Liver (tissue), 9 donors: ENCODE data around the gene PAX4. TPM values are rescaled to one million over a fixed set of nuclear protein-coding genes. Genes with fewer than 3 reads are reported as not detected.

Experiments used
- DNase-seq: peaks from one replicate; pipeline ENCODE4 v3.0.0-alpha.2; 2017; ENCODE audit warnings: low spot score
- H3K27ac ChIP-seq, 2 donors: one replicate each; pipeline ENCODE4 v1.7.0; 2013; ENCODE audit warnings: inconsistent platforms in 2 of 2, low read length in 2 of 2, control low read depth in 1 of 2, low read depth in 1 of 2, mild to moderate bottlenecking in 1 of 2
- H3K27me3 ChIP-seq, 4 donors: one replicate each; pipeline versions ENCODE4 v1.6.1 to v1.7.0; 2013; ENCODE audit warnings: low read length in 3 of 4, inconsistent platforms in 1 of 4, mild to moderate bottlenecking in 1 of 4, moderate library complexity in 1 of 4; ENCODE audit not compliant: control insufficient read depth in 4 of 4, insufficient read depth in 4 of 4
- H3K36me3 ChIP-seq, 4 donors: one replicate each; pipeline versions ENCODE4 v1.6.1 to v1.7.0; 2013; ENCODE audit warnings: low read length in 3 of 4, mild to moderate bottlenecking in 3 of 4, low read depth in 1 of 4, moderate library complexity in 1 of 4; ENCODE audit not compliant: control insufficient read depth in 4 of 4, insufficient read depth in 3 of 4
- H3K4me1 ChIP-seq, 4 donors: one replicate each; pipeline versions ENCODE4 v1.6.1 to v1.7.0; 2013; ENCODE audit warnings: low read length in 3 of 4, mild to moderate bottlenecking in 3 of 4, moderate library complexity in 1 of 4; ENCODE audit not compliant: control insufficient read depth in 4 of 4, insufficient read depth in 4 of 4
- H3K4me3 ChIP-seq, 3 donors: one replicate each; pipeline versions ENCODE4 v1.6.1 to v1.7.0; 2013; ENCODE audit warnings: low read length in 3 of 3, control low read depth in 1 of 3, low read depth in 1 of 3, mild to moderate bottlenecking in 1 of 3
- H3K9ac ChIP-seq, 2 donors: one replicate each; pipeline ENCODE4 v1.7.0; 2013; ENCODE audit warnings: low read length in 2 of 2, mild to moderate bottlenecking in 2 of 2, moderate library complexity in 2 of 2, control low read depth in 1 of 2, low read depth in 1 of 2
- H3K9me3 ChIP-seq, 4 donors: one replicate each; pipeline versions ENCODE4 v1.6.1 to v1.7.0; 2013; ENCODE audit warnings: low read length in 3 of 4; ENCODE audit not compliant: control insufficient read depth in 4 of 4
- ATF3 ChIP-seq: IDR thresholded peaks from 2 replicates; pipeline ENCODE4 v1.6.1; 2016; ENCODE audit warnings: antibody characterized with exemption
- CTCF ChIP-seq: fragments of 150-350 bp; IDR thresholded peaks from 2 replicates; pipeline ENCODE4 v1.5.1; 2017; ENCODE audit warnings: improper control_type of control experiment, low read depth, low read length; ENCODE audit not compliant: missing input control
- EGR1 ChIP-seq, 2 donors: IDR thresholded peaks; 2 replicates each; pipeline ENCODE4 v1.6.1; 2016 to 2018; ENCODE audit warnings: antibody characterized with exemption in 2 of 2, low read depth in 2 of 2
- FOXA1 ChIP-seq: IDR thresholded peaks from 2 replicates; pipeline ENCODE4 v1.6.1; 2016; ENCODE audit warnings: antibody characterized with exemption
- FOXA2 ChIP-seq: IDR thresholded peaks from 2 replicates; pipeline ENCODE4 v1.6.1; 2016; ENCODE audit warnings: antibody characterized with exemption
- GABPA ChIP-seq, 2 donors: IDR thresholded peaks in 1 of 2; conservative IDR thresholded peaks in 1 of 2; 2 replicates each; pipeline ENCODE4 v1.6.1; 2016; ENCODE audit warnings: antibody characterized with exemption in 2 of 2, mild to moderate bottlenecking in 1 of 2, moderate library complexity in 1 of 2
- HNF4A ChIP-seq, 2 donors: conservative IDR thresholded peaks; 2 replicates each; pipeline ENCODE4 v1.6.1; 2016; ENCODE audit warnings: antibody characterized with exemption in 2 of 2, mild to moderate bottlenecking in 2 of 2
- HNF4G ChIP-seq: IDR thresholded peaks from 2 replicates; pipeline ENCODE4 v1.6.1; 2016; ENCODE audit warnings: antibody characterized with exemption
- JUND ChIP-seq, 2 donors: IDR thresholded peaks; 2 replicates each; pipeline ENCODE4 v1.6.1; 2016; ENCODE audit warnings: antibody characterized with exemption in 2 of 2
- MAX ChIP-seq: IDR thresholded peaks from 2 replicates; pipeline ENCODE4 v1.6.1; 2016; ENCODE audit warnings: antibody characterized with exemption
- NR2F2 ChIP-seq: IDR thresholded peaks from 2 replicates; pipeline ENCODE4 v1.6.1; 2016; ENCODE audit warnings: antibody characterized with exemption
- RAD21 ChIP-seq, 2 donors: IDR thresholded peaks; 2 replicates each; pipeline ENCODE4 v1.6.1; 2016; ENCODE audit warnings: antibody characterized with exemption in 2 of 2, mild to moderate bottlenecking in 2 of 2
- REST ChIP-seq: IDR thresholded peaks from 2 replicates; pipeline ENCODE4 v1.6.1; 2016; ENCODE audit warnings: antibody characterized with exemption, mild to moderate bottlenecking
- RXRA ChIP-seq, 2 donors: IDR thresholded peaks; 2 replicates each; pipeline ENCODE4 v1.6.1; 2017 to 2018; ENCODE audit warnings: antibody characterized with exemption in 2 of 2, mild to moderate bottlenecking in 1 of 2
- SP1 ChIP-seq: IDR thresholded peaks from 2 replicates; pipeline ENCODE4 v1.6.1; 2018; ENCODE audit warnings: antibody characterized with exemption, mild to moderate bottlenecking
- TAF1 ChIP-seq: conservative IDR thresholded peaks from 2 replicates; pipeline ENCODE4 v1.6.1; 2016; ENCODE audit warnings: antibody characterized with exemption, mild to moderate bottlenecking
- YY1 ChIP-seq: IDR thresholded peaks from 2 replicates; pipeline ENCODE4 v1.6.1; 2016; ENCODE audit warnings: antibody characterized with exemption, mild to moderate bottlenecking
- ZBTB33 ChIP-seq: IDR thresholded peaks from 2 replicates; pipeline ENCODE4 v1.6.1; 2016; ENCODE audit warnings: antibody characterized with exemption
- WGBS: extraction: QIAGEN DNeasy Blood & Tissue Kit; methylation state at CpG from one replicate; pipeline ENCODE4 v1.1.7; 2013; 5-methylcytosine and 5-hydroxymethylcytosine counted together
- polyA plus RNA-seq, 2 donors: library from polyadenylated mRNA; stranded (reverse) in 1 of 2; unstranded in 1 of 2; fragments of 200-250 nt in 1 of 2; fragments of >200 nt in 1 of 2; fragmentation: Nextera tagmentation in 1 of 2; extraction: Ambion mirVana in 1 of 2; gene quantifications; one replicate each; pipeline versions ENCODE4 v1.2.1 to v1.2.3, GENCODE V29; 2013 to 2015
- total RNA-seq, 2 donors: library from RNA; depleted of rRNA; stranded (reverse); fragments of >200 nt; gene quantifications; one replicate each; pipeline ENCODE4 v1.2.3, GENCODE V29; 2014
- donor health status: healthy.
- donor health status: healthy.
- donor health status: healthy.
- donor health status: healthy.
- donor health status: healthy.

The PAX4 gene
- total and polyA plus RNA-seq, 4 donors, result not detected

GRCh38 chr7:127667017-127667670 lies 49.2 kb upstream of the PAX4 start:
- Histone ChIP-seq H3K36me3 (peaks cover 0 to 6% (median 4%) of the 10 kb centered on the region in 4 donors), H3K27me3 (no peaks in the 10 kb centered on the region), H3K9me3 (no peaks in the 10 kb centered on the region), H3K4me3 (no peak overlapping the region), H3K4me1 (peaks cover 0 to 8% (median 7%) of the 10 kb centered on the region in 4 donors), H3K9ac (no peak overlapping the region), H3K27ac (no peak overlapping the region)
- no peak for DNase-seq
- 93% methylated on average over 3 of the region's 3 CpGs for WGBS
- no peak for TF ChIP-seq EGR1 (IDR thresholded peaks at IDR 0.05; ENCODE audit: low read depth in 2 of 2)
- no peak for TF ChIP-seq FOXA1

GRCh38 chr7:127666602-127667001 lies 48.7 kb upstream of the PAX4 start:
- Histone ChIP-seq H3K36me3 (peaks cover 0 to 7% (median 4%) of the 10 kb centered on the region in 4 donors), H3K27me3 (no peaks in the 10 kb centered on the region), H3K9ac (no peak overlapping the region), H3K9me3 (no peaks in the 10 kb centered on the region), H3K4me1 (peaks cover 0 to 8% (median 7%) of the 10 kb centered on the region in 4 donors), H3K4me3 (no peak overlapping the region), H3K27ac (no peak overlapping the region)
- TF ChIP-seq MAX (no peak), CTCF (no peak), EGR1 (IDR thresholded peaks at IDR 0.05; ENCODE audit: low read depth in 2 of 2) (no peak), ATF3 (no peak), FOXA2 (no peak), HNF4A (conservative IDR thresholded peaks at IDR 0.05) (no peak), HNF4G (no peak), RAD21 (IDR thresholded peaks at IDR 0.05) (no peak), NR2F2 (no peak), RXRA (IDR thresholded peaks at IDR 0.05) (no peak), TAF1 (no peak), GABPA (IDR thresholded peaks at IDR 0.05 in 1 of 2, conservative IDR thresholded peaks at IDR 0.05 in 1 of 2) (no peak), YY1 (no peak), JUND (IDR thresholded peaks at IDR 0.05) (no peak), REST (no peak), FOXA1 (no peak), ZBTB33 (no peak), SP1 (no peak)
- 86% methylated on average over 4 of the region's 4 CpGs for WGBS
- DNase-seq, result no peak
